ENCODE data around the gene PRMT1.

The PRMT1 gene

GRCh38 chr19:49654581-49654980 lies 22.5 kb upstream of the PRMT1 start:
- no peak overlapping the region for H3K4me3 ChIP-seq (ENCODE audit: low read depth, low read length)
- ChIA-PET POLR2A (interaction anchor here (1.1 to 2.5 kb wide), 3 partner anchors 9 to 13 kb away, joined by 3 to 15 read pairs (median 3); partner anchors contain the start of gene SCAF1), CTCF (interaction anchor here (2.8 kb wide), 1 partner anchor 10 kb away, joined by 8 read pairs; no protein-coding TSS in a partner anchor)
- TF ChIP-seq CTCF (IDR thresholded peaks at IDR 0.05; ENCODE audit: insufficient read depth, low read length, missing control alignments): no peak
- DNase-seq (ENCODE audit: low read depth, low spot score): no peak

- CTCF ChIA-PET: interaction anchor here (0.6 to 3.7 kb wide), 4 partner anchors 9 to 38 kb away, joined by 3 to 24 read pairs (median 6); no protein-coding TSS in a partner anchor
- no peak overlapping the region for H3K4me3 ChIP-seq (ENCODE audit: low read depth, low read length)
- POLR2A ChIA-PET: interaction anchor here (0.6 to 2.5 kb wide), 6 partner anchors 8 to 15 kb away, joined by 3 to 15 read pairs (median 4); partner anchors contain the start of genes RRAS and SCAF1
- no peak for DNase-seq (ENCODE audit: low read depth, low spot score)
- no peak for TF ChIP-seq CTCF (IDR thresholded peaks at IDR 0.05; ENCODE audit: insufficient read depth, low read length, missing control alignments)
Measured at GRCh38 chr19:49655570-49656455, 21.3 kb upstream of the PRMT1 start.

- POLR2A ChIA-PET: interaction anchor here (0.7 to 2.5 kb wide), 4 partner anchors 8 to 205 kb away, joined by 3 to 15 read pairs (median 4); partner anchors contain the start of genes PIH1D1, RRAS and SCAF1
- no peak for TF ChIP-seq CTCF (IDR thresholded peaks at IDR 0.05; ENCODE audit: insufficient read depth, low read length, missing control alignments)
- DNase-seq (ENCODE audit: low read depth, low spot score): no peak
- no peak overlapping the region for H3K4me3 ChIP-seq (ENCODE audit: low read depth, low read length)
- CTCF ChIA-PET: interaction anchor here (0.6 to 3.7 kb wide), 3 partner anchors 8 to 39 kb away, joined by 3 to 24 read pairs (median 8); no protein-coding TSS in a partner anchor
Measured at GRCh38 chr19:49656456-49657109, 20.5 kb upstream of the PRMT1 start.

- no peak overlapping the region for H3K4me3 ChIP-seq (ENCODE audit: low read depth, low read length)
- ChIA-PET CTCF (interaction anchor here (3.7 kb wide), 1 partner anchor 15 kb away, joined by 24 read pairs; no protein-coding TSS in a partner anchor), POLR2A (interaction anchor here (0.7 to 1.3 kb wide), 3 partner anchors 9 to 206 kb away, joined by 3 to 4 read pairs (median 3); partner anchors contain the start of gene PIH1D1)
- no peak for DNase-seq (ENCODE audit: low read depth, low spot score)
- TF ChIP-seq CTCF (IDR thresholded peaks at IDR 0.05; ENCODE audit: insufficient read depth, low read length, missing control alignments): no peak
Measured at GRCh38 chr19:49657493-49658138, 19.5 kb upstream of the PRMT1 start.

- ChIA-PET POLR2A (interaction anchor here (0.7 to 1.0 kb wide), 2 partner anchors 14 to 18 kb away, joined by 3 read pairs; partner anchors contain the start of gene RRAS), CTCF (interaction anchor here (3.7 kb wide), 1 partner anchor 14 kb away, joined by 24 read pairs; no protein-coding TSS in a partner anchor)
- no peak overlapping the region for H3K4me3 ChIP-seq (ENCODE audit: low read depth, low read length)
- no peak for DNase-seq (ENCODE audit: low read depth, low spot score)
- no peak for TF ChIP-seq CTCF (IDR thresholded peaks at IDR 0.05; ENCODE audit: insufficient read depth, low read length, missing control alignments)
Measured at GRCh38 chr19:49658139-49658517, 18.9 kb upstream of the PRMT1 start.

All from AG04449 (cell line).